ENCODE results near the gene MRPL11.
A peak's percentile ranks its signal among the peaks of the same experiment; 100 is the strongest.

Gene MRPL11

GRCh38 chr11:66386171-66387069 is 52.2 kb downstream of the MRPL11 start:
- DNase-seq: peak; percentile 88
